HEK293T (cell line): ENCODE measurements around the gene PRC1.

Experiments
- CTCF ChIA-PET: fragments of 350-600 bp; formaldehyde crosslinking; extraction: SDS; loops from one replicate; lab custom pipeline; 2021; ENCODE audit warnings: antibody characterized with exemption, inconsistent platforms; lab: Yijun Ruan, JAX
- POLR2A ChIA-PET: fragments of 350-600 bp; formaldehyde crosslinking; extraction: SDS; loops from one replicate; lab custom pipeline; 2020; ENCODE audit warnings: antibody characterized with exemption, inconsistent platforms; lab: Yijun Ruan, JAX
- DNase-seq: peaks from one replicate; pipeline ENCODE4 v3.0.0; 2012; ENCODE audit warnings: mixed read lengths; ENCODE audit errors: extremely low spot score
- ARNT ChIP-seq: fragments of 450-650 bp; IDR thresholded peaks from 2 replicates; pipeline ENCODE4 v1.6.1; 2017; ENCODE audit warnings: mild to moderate bottlenecking
- BHLHE40 ChIP-seq: fragments of 450-650 bp; IDR thresholded peaks from 2 replicates; pipeline ENCODE4 v1.6.1; 2016; ENCODE audit warnings: mild to moderate bottlenecking, moderate library complexity, borderline replicate concordance
- CTBP1 ChIP-seq: fragments of 450-650 bp; IDR thresholded peaks from 2 replicates; pipeline ENCODE4 v1.6.1; 2016; ENCODE audit warnings: borderline replicate concordance
- ELF4 ChIP-seq: fragments of 450-650 bp; IDR thresholded peaks from 2 replicates; pipeline ENCODE4 v1.6.1; 2017; ENCODE audit warnings: antibody characterized with exemption
- FOXA1 ChIP-seq: fragments of 450-650 bp; IDR thresholded peaks from 2 replicates; pipeline ENCODE4 v1.6.1; 2016; ENCODE audit warnings: mild to moderate bottlenecking
- FOXK2 ChIP-seq: fragments of 450-650 bp; IDR thresholded peaks from 2 replicates; pipeline ENCODE4 v1.6.1; 2016; ENCODE audit warnings: mild to moderate bottlenecking
- FOXM1 ChIP-seq: fragments of 450-650 bp; IDR thresholded peaks from 2 replicates; pipeline ENCODE4 v1.6.1; 2017; ENCODE audit warnings: mild to moderate bottlenecking, borderline replicate concordance
- HDGF ChIP-seq: fragments of 450-650 bp; IDR thresholded peaks from 2 replicates; pipeline ENCODE4 v1.6.1; 2017; ENCODE audit warnings: antibody characterized with exemption, borderline replicate concordance
- L3MBTL2 ChIP-seq: fragments of 450-650 bp; conservative IDR thresholded peaks from 2 replicates; pipeline ENCODE4 v1.6.1; 2016; ENCODE audit warnings: mild to moderate bottlenecking
- LEF1 ChIP-seq: fragments of 450-650 bp; IDR thresholded peaks from 2 replicates; pipeline ENCODE4 v1.6.1; 2017; ENCODE audit warnings: mild to moderate bottlenecking, borderline replicate concordance
- NFRKB ChIP-seq: fragments of 450-650 bp; IDR thresholded peaks from 2 replicates; pipeline ENCODE4 v1.6.1; 2016; ENCODE audit warnings: mild to moderate bottlenecking, moderate library complexity
- PKNOX1 ChIP-seq: fragments of 450-650 bp; IDR thresholded peaks from 2 replicates; pipeline ENCODE4 v1.6.1; 2016
- SP1 ChIP-seq: fragments of 450-650 bp; IDR thresholded peaks from 2 replicates; pipeline ENCODE4 v1.6.1; 2017
- SUZ12 ChIP-seq: fragments of 450-650 bp; IDR thresholded peaks from 2 replicates; pipeline ENCODE4 v1.6.1; 2016; ENCODE audit warnings: mild to moderate bottlenecking
- TARDBP ChIP-seq: fragments of 450-650 bp; IDR thresholded peaks from 2 replicates; pipeline ENCODE4 v1.6.1; 2016
- ZNF384 ChIP-seq: fragments of 450-650 bp; IDR thresholded peaks from 2 replicates; pipeline ENCODE4 v1.6.1; 2016

PRC1 gene

GRCh38 chr15:90936823-90937222 lies 57.5 kb downstream of the PRC1 start:
- CTCF ChIA-PET: interaction anchor here (6.9 kb wide), 1 partner anchor 20 kb away, joined by 77 read pairs; the partner anchor contains the start of gene RCCD1

GRCh38 chr15:90934949-90935751 lies 59.2 kb downstream of the PRC1 start, which contains the start of gene UNC45A:
Gene UNC45A (plus strand): TSS chr15:90935285. CDS start chr15:90935325, 40 bp downstream.
- CTCF ChIA-PET: interaction anchor here (0.6 to 6.9 kb wide), 18 partner anchors 8 to 287 kb away, joined by 3 to 77 read pairs (median 4); partner anchors contain the start of genes MAN2A2, RCCD1 and VPS33B
- peak; percentile 49; the same call in 1 of the 2 replicates for TF ChIP-seq L3MBTL2
- TF ChIP-seq ARNT: no peak
- TF ChIP-seq HDGF: 0 out of 2 replicates have a peak, but pooled peaks have one; percentile 23
- POLR2A ChIA-PET: interaction anchor here (0.5 to 8.2 kb wide), 18 partner anchors 9 to 275 kb away, joined by 3 to 142 read pairs (median 6); partner anchors contain the start of genes BLM, MAN2A2, PRC1 and RCCD1
- DNase-seq: peak; percentile 98

More at GRCh38 chr15:90936823-90937222, 57.5 kb downstream of the PRC1 start:
- no peak for DNase-seq
- TF ChIP-seq BHLHE40 (no peak), L3MBTL2 (no peak)
- POLR2A ChIA-PET: interaction anchor here (1.2 to 3.9 kb wide), 3 partner anchors 10 to 277 kb away, joined by 3 to 22 read pairs (median 6); no protein-coding TSS in a partner anchor

GRCh38 chr15:90934256-90934948 lies 59.9 kb downstream of the PRC1 start:
- TF ChIP-seq TARDBP (no peak), FOXK2 (no peak), SUZ12 (no peak), SP1 (no peak), FOXM1 (no peak), ARNT (no peak), ZNF384 (no peak), ELF4 (no peak), HDGF (no peak), BHLHE40 (no peak), CTBP1 (no peak), LEF1 (no peak), NFRKB (no peak), L3MBTL2 (no peak), FOXA1 (no peak)
- peak; percentile 88 for DNase-seq
- ChIA-PET CTCF (interaction anchor here (0.6 to 6.9 kb wide), 17 partner anchors 9 to 286 kb away, joined by 3 to 77 read pairs (median 4); partner anchors contain the start of genes MAN2A2, RCCD1 and VPS33B), POLR2A (interaction anchor here (0.5 to 8.2 kb wide), 15 partner anchors 9 to 217 kb away, joined by 3 to 142 read pairs (median 6); partner anchors contain the start of genes BLM, MAN2A2, PRC1 and RCCD1)

- CTCF ChIA-PET: interaction anchor here (0.5 to 6.9 kb wide), 21 partner anchors 9 to 940 kb away, joined by 3 to 77 read pairs (median 7); partner anchors contain the start of genes MAN2A2 and RCCD1
- POLR2A ChIA-PET: interaction anchor here (1.4 to 8.2 kb wide), 11 partner anchors 10 to 115 kb away, joined by 4 to 142 read pairs (median 15); partner anchors contain the start of genes MAN2A2, PRC1 and RCCD1
- TF ChIP-seq NFRKB: no peak
- no peak for TF ChIP-seq FOXK2
- no peak for TF ChIP-seq LEF1
- no peak for TF ChIP-seq ELF4
- no peak for TF ChIP-seq TARDBP
- TF ChIP-seq FOXA1: no peak
- TF ChIP-seq PKNOX1: no peak
- no peak for TF ChIP-seq SP1
- no peak for TF ChIP-seq SUZ12
- TF ChIP-seq ZNF384: no peak
- no peak for TF ChIP-seq FOXM1
- TF ChIP-seq ARNT: no peak
- TF ChIP-seq BHLHE40: no peak
- no peak for TF ChIP-seq L3MBTL2
- TF ChIP-seq HDGF: no peak
- TF ChIP-seq CTBP1: no peak
These were observed 61.0 kb downstream of the PRC1 start for GRCh38 chr15:90933301-90933700.

GRCh38 chr15:90932660-90932991 lies 61.7 kb downstream of the PRC1 start:
- CTCF ChIA-PET: interaction anchor here (0.5 to 6.9 kb wide), 22 partner anchors 8 to 941 kb away, joined by 3 to 77 read pairs (median 8); partner anchors contain the start of genes BLM, MAN2A2 and RCCD1
- POLR2A ChIA-PET: interaction anchor here (0.6 to 8.2 kb wide), 18 partner anchors 10 to 314 kb away, joined by 3 to 142 read pairs (median 4); partner anchors contain the start of genes MAN2A2, PRC1, RCCD1 and VPS33B
- TF ChIP-seq ZNF384 (no peak), SP1 (no peak), ARNT (no peak), FOXK2 (no peak), FOXA1 (no peak), LEF1 (no peak), PKNOX1 (no peak), CTBP1 (no peak), TARDBP (no peak), ELF4 (no peak), NFRKB (no peak), HDGF (no peak), SUZ12 (no peak), FOXM1 (no peak), BHLHE40 (no peak), L3MBTL2 (no peak)
- no peak for DNase-seq

More at GRCh38 chr15:90933301-90933700, 61.0 kb downstream of the PRC1 start:
- DNase-seq: no peak
